ENCODE measurements around the gene MAP2K2. TPM values are rescaled to one million over a fixed set of nuclear protein-coding genes. Genes with fewer than 3 reads are reported as not detected.
"Not testable (repeated sequence)": the region's sequence is repeated elsewhere in the genome, so short reads cannot be mapped to it uniquely, and the experiment has no call there.

The MAP2K2 gene
- total RNA-seq, 1 donor from 2014 or later = 107 TPM

GRCh38 chr19:4135386-4135785 lies 11.5 kb upstream of the MAP2K2 start:
- DNase-seq (ENCODE audit: low spot score); intact Hi-C loops (cut with DNase I): not testable (repeated sequence)

DNA sequence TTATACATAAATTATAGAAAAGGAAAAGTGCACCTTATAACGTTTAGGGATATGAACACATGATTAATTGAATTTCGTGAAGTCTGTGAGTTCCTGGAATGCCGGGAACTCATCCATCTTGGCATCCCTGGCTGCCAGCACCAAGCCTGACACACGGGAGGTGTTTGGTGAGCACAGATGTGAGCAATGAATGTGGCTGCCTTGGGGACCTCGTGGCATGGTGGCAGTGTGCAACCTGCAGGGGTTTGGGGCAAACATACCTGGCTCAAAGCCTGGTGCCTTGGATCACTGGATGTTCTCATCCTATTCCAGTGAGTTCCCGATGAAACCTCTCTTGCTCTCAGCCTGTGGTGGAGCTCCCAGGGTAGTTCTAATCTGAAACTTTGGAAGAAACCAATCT lies 10.4 kb upstream of the MAP2K2 start:
- DNase-seq (ENCODE audit: low spot score) = no peak
- intact Hi-C loops (cut with DNase I) = no loop called here

GRCh38 chr19:4130744-4131438 lies 7.0 kb upstream of the MAP2K2 start:
- intact Hi-C loops (cut with DNase I) = no loop called here
- no peak for DNase-seq (ENCODE audit: low spot score)

- intact Hi-C loops (cut with DNase I); DNase-seq (ENCODE audit: low spot score): not testable (repeated sequence)
These were observed 5.1 kb upstream of the MAP2K2 start for GRCh38 chr19:4129050-4129449.

GRCh38 chr19:4127322-4127721 lies 3.4 kb upstream of the MAP2K2 start:
- DNase-seq (ENCODE audit: low spot score); intact Hi-C loops (cut with DNase I): not testable (repeated sequence)

DNA sequence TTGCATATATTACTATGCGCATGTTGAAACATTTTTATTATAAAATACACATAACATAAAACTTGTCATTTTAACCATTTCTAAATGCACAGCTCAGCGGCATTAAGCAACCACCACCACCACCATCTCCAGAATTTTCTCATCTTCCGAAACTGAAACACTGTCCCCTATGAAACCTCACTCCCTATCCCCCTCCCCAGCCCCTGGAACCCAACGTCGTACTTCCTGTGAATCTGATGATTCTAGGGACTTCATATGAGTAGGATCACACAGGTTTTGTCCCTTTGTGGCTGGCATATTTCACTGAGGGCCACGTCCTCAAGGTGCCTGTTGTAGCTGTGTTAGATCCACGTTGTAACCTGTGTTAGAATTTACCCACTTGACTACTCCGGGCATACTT lies 716 bp upstream of the MAP2K2 start:
- intact Hi-C loops (cut with DNase I) = loop anchor here (2.0 to 5.0 kb wide), 2 partner anchors 58 to 117 kb away; partner anchors contain the start of genes PIAS4 and ZBTB7A
- DNase-seq (ENCODE audit: low spot score) = no peak

- intact Hi-C loops (cut with DNase I) = loop anchor here (5.0 kb wide), 1 partner anchor 115 kb away; the partner anchor contains the start of gene PIAS4
- DNase-seq (ENCODE audit: low spot score) = no peak
These were observed 1.4 kb downstream of the MAP2K2 start for GRCh38 chr19:4122480-4122879.

DNA sequence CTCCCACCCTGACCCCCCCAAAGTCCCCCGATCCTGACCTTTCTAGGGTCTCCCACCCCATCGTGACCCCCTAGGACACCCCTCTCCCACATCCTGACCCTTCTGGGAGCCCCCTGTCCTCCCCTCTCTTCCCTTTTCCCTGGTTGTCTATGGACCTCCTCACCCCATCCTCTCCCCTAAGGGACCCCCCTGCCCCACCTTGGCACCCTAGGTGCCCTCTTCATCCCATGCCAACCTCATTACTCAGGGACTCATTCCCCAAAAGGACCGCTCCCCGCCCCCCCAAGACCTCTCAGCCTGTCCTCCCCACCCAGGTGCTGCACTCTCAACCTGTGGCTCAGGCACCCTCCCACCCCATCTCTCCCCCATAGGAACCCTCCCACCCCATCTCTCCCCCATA lies 2.1 kb downstream of the MAP2K2 start:
- intact Hi-C loops (cut with DNase I) = loop anchor here (5.0 kb wide), 1 partner anchor 115 kb away; the partner anchor contains the start of gene PIAS4

GRCh38 chr19:4121273-4121612 lies 2.7 kb downstream of the MAP2K2 start:
- intact Hi-C loops (cut with DNase I) = loop anchor here (5.0 kb wide), 1 partner anchor 114 kb away; the partner anchor contains the start of gene PIAS4
- no peak for DNase-seq (ENCODE audit: low spot score)

More for the DNA sequence above, 2.1 kb downstream of the MAP2K2 start:
- no peak for DNase-seq (ENCODE audit: low spot score)

DNA sequence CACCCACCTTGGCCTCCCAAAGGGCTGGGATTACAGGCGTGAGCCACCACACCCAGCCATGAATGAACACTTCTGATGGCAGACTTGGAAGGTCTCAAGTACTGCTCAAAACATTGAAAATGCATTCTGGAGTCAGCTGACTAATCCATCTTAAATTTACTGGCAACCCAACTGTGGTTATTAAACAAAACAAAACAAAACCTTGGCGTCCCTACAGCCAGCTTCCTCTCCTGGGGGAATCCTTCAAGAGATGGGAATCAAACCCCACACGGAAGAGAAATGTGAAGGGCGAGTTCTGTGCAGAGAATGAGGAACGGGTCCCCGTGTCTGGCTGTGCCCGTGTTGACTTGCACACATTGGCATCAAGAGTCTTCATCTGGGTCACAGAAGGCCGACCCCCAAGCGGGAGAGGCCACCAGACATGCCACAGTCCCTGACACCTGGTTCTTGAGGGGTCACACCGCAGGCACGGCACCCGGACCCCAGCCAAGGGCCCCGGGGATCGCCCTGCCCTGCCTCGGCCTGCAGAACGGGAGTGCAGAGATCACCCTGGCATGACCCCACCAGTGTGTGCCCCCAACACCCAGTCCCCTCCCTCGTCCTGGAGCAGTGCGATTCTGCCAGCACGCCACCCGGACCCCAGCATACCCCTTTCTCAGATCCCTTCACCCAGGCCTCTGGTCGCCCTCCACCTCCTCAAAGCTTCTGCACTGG lies 3.2 kb downstream of the MAP2K2 start:
- intact Hi-C loops (cut with DNase I) = loop anchor here (5.0 kb wide), 1 partner anchor 113 kb away; the partner anchor contains the start of gene PIAS4
- DNase-seq (ENCODE audit: low spot score) = no peak

DNA sequence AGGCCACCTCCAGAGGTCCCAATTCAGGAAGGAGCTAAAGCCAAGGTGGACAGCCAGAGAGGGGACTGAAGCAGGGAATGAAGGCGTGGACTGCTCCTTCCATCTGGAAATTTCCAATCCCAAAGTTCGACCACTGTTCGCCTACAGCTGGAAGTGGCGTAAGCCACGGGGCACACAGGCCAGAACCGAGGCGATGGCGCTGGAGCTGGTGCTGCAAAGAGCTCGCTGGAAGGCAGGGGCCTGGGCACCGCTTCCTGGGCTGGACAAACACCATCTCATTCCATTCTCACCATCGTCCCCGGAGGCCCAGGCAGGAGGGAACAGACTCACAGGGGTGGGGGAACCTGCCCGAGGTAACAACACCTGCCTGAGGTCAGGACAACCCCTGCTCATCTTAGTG lies 4.2 kb downstream of the MAP2K2 start:
- intact Hi-C loops (cut with DNase I) = loop anchor here (5.0 kb wide), 1 partner anchor 112 kb away; the partner anchor contains the start of gene PIAS4
- no peak for DNase-seq (ENCODE audit: low spot score)

DNA sequence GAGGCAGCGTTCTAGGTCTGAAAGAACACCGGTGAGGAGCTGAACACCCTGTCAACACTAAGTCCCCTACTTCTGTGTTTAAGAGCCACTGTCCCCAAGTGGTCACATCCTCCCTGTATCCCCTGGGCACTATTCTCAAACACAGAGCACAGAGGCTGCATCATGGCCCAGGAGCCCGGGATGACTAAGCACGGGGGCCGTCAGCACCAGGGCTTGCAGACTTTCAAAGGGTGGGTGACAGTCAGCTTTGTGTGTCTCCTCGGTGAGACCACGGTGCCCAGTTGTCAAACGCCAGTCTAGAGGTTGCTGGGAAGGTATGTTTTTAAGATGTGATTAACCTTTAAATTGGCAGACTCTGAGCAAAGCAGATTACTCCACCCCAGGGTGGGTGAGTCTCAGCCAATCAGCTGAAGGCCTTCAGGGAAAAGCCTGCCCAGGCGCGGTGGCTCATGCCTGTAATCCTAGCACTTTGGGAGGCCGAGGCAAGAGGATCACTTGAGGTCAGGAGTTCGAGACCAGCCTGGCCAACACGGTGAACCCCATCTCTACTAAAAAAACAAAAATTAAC lies 8.0 kb downstream of the MAP2K2 start:
- intact Hi-C loops (cut with DNase I) = no loop called here
- no peak for DNase-seq (ENCODE audit: low spot score)

DNA sequence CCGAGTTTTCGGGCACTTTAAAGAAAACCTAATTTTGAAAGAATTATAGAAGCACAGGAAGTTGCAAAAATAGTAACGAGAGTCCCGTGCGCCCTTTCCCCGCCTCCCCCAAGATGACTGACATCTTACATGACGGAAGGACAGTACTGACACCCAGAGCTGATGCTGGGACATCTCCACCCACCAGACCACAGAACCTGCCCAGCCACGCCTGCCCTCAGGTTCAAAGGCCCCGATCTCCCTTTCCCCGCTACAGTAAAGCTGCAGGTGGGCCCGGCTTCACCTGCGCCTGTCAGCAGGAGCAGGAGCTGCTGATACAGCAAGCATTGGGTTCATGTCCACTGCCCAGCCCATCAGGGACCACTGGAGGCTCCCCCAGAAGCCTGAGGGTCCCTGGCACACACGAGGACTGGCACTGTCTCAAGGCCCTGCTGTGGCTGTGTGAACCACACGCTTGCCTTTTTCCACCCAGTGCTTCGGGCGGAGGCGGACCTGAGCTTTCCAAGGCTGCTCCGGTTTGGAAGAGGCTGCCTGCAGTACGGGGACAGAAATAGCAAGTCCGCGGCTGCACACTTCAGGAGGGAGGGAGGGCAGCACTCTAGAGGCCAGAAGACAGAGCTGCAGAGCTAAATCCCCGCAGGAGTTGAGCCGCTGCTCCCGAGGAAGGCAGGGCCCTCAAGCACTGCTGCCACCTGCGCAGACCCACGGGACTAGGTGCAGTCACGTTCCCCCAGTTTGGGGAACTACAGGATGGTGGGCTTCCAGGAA lies 8.7 kb downstream of the MAP2K2 start:
- no peak for DNase-seq (ENCODE audit: low spot score)
- intact Hi-C loops (cut with DNase I) = no loop called here

GRCh38 chr19:4114181-4114580 lies 9.7 kb downstream of the MAP2K2 start:
- DNase-seq (ENCODE audit: low spot score) = no peak
- intact Hi-C loops (cut with DNase I) = no loop called here

DNA sequence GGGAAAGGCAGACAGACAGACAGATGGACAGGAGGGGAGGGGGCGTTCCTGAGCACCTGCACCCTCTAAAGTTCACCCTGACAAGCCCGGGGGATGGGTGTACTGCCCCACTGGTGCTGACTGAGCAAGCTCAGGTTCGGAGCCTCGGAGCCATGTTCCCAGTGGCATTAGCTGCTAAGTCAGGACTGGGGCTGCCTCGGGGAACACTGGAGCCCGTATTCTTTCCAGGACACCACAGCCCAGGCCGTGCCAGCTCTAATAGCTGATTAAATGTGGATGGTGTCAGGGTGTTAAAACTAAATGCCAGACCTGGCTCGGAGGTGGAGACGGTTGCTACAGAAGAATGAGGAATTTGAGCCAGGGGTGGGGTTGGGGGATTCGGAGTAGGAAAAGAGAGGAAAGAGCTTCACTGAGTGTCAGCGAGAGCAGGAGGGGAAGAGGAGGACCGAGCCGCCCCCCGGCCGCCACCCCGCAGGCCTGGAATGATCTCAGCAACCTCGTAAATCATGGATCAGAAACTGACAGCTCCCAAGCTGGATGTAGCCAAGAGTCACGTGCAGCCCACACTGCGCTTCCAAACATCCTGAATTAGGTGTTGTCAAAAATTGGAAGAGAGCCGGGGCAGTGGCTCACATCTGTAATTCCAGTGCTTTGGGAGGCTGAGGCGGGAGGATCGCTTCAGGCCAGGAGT lies 10.4 kb downstream of the MAP2K2 start:
- intact Hi-C loops (cut with DNase I) = no loop called here
- DNase-seq (ENCODE audit: low spot score) = no peak

GRCh38 chr19:4112367-4112766 lies 11.6 kb downstream of the MAP2K2 start:
- DNase-seq (ENCODE audit: low spot score) = no peak
- intact Hi-C loops (cut with DNase I) = no loop called here

GRCh38 chr19:4109626-4109945 lies 14.3 kb downstream of the MAP2K2 start:
- no peak for DNase-seq (ENCODE audit: low spot score)
- intact Hi-C loops (cut with DNase I) = no loop called here

DNA sequence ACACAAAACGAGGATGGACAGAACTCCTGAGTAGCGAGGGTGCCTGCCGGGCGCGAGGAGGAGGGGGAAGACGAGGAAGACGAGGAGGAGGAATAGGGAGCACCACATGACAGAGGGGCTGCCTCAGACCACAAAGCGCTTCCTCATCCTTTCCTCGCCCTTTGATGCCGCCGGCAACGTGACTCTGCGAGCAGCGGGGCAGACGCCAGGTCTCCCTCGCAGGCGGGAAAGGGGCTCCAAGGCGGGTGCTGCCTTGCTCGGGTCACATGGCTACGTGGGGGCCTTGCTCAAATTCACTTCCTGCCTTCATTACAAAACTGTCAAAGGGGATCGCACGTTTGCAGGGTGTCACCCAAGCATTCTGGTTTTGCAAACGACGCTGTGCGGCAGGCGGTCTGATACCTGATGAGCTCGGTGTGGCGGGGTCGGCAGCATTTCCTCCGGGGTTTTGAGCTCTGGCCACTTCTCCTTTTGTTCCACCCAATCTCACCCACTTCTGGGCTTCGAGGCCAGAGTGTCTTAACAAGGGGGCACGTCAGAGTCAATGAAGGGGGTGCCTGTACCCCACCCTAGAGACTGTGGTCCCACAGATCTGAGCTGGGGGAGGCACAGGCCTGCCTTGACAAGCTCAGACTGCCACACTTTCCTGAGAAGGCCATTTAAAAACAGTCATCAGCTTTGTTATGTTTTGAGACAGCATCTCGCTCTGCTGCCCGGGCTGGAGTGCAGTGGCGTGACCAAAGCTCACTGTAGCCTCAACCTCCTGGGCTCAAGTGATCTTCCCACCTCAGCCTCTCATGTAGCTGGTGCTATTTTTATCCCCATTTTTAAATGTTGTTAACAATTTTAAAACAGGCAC lies 14.9 kb downstream of the MAP2K2 start:
- no peak for DNase-seq (ENCODE audit: low spot score)
- intact Hi-C loops (cut with DNase I) = no loop called here

DNA sequence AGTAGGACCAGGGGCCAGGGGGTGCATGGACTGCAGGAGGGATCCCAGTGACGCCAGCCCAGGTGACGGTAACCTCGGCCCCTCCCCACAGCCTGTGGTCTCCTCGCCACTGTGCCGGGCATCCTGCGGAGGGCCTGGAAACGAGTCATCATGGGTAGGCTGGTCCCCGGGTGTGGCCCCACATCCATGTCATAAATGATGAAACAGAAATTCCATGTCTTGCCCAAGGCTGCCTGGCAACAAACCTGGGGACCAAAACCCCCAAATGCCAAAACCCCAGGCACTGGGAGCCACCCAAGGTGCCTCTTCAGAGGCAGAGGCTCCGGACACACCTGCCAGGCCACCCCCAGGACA lies 20.9 kb downstream of the MAP2K2 start:
- no peak for DNase-seq (ENCODE audit: low spot score)
- intact Hi-C loops (cut with DNase I) = no loop called here
